GM23338 (cell line): ENCODE measurements around the gene MKNK1. TPM values are rescaled to one million over a fixed set of nuclear protein-coding genes. Genes with fewer than 3 reads are reported as not detected.

Experiments used
- ATAC-seq: fragments of 200-7000 bp; cut with Tn5 transposase; 3 replicates; pipeline ENCODE4 v1.9.1; 2020
- DNase-seq: peaks from one replicate; pipeline ENCODE4 v3.0.0-alpha.2; 2015; ENCODE audit warnings: low spot score
- H2AFZ ChIP-seq: fragments of 200-600 bp; sonication (generic); 2 replicates; pipeline ENCODE4 v1.8.0; 2016; ENCODE audit warnings: antibody characterized with exemption, mild to moderate bottlenecking, moderate library complexity
- H3F3A ChIP-seq: fragments of 200-600 bp; sonication (generic); replicated peaks from 2 replicates; pipeline ENCODE4 v1.8.0; 2017; ENCODE audit warnings: antibody characterized with exemption, mixed run types, low read depth
- H3K27ac ChIP-seq: fragments of 200-600 bp; sonication (generic); 2 replicates; pipeline ENCODE4 v1.6.1; 2016; ENCODE audit warnings: low read depth
- H3K27me3 ChIP-seq: fragments of 200-600 bp; sonication (generic); 2 replicates; pipeline ENCODE4 v1.8.0; 2016; ENCODE audit warnings: mild to moderate bottlenecking, mixed run types, moderate library complexity; ENCODE audit not compliant: insufficient read depth
- H3K36me3 ChIP-seq: fragments of 200-600 bp; sonication (generic); 2 replicates; pipeline ENCODE4 v1.8.0; 2016; ENCODE audit warnings: mild to moderate bottlenecking; ENCODE audit not compliant: insufficient read depth
- H3K4me1 ChIP-seq: fragments of 200-600 bp; sonication (generic); 2 replicates; pipeline ENCODE4 v1.8.0; 2016; ENCODE audit warnings: mild to moderate bottlenecking, moderate library complexity; ENCODE audit not compliant: insufficient read depth
- H3K4me2 ChIP-seq: fragments of 200-600 bp; sonication (generic); 2 replicates; pipeline ENCODE4 v1.7.1; 2017; ENCODE audit warnings: mixed run types
- H3K4me3 ChIP-seq: fragments of 200-600 bp; sonication (generic); 2 replicates; pipeline ENCODE4 v1.6.1; 2016; ENCODE audit warnings: mixed run types
- H3K79me2 ChIP-seq: fragments of 200-600 bp; sonication (generic); replicated peaks from 2 replicates; pipeline ENCODE4 v1.8.0; 2017; ENCODE audit warnings: mild to moderate bottlenecking; ENCODE audit not compliant: insufficient read depth
- H3K9me2 ChIP-seq: fragments of 200-600 bp; sonication (generic); 2 replicates; pipeline ENCODE4 v1.8.0; 2017; ENCODE audit not compliant: insufficient read depth
- H4K20me1 ChIP-seq: fragments of 200-600 bp; sonication (generic); replicated peaks from 2 replicates; pipeline ENCODE4 v1.8.0; 2017; ENCODE audit warnings: mild to moderate bottlenecking; ENCODE audit not compliant: insufficient read depth
- H3K27ac Mint-ChIP-seq: 2 replicates; pipeline ENCODE4 v1.8.0; 2020; ENCODE audit warnings: inconsistent platforms, mild to moderate bottlenecking, moderate library complexity, mixed read lengths
- H3K27me3 Mint-ChIP-seq: 3 replicates; pipeline ENCODE4 v1.8.0; 2022; ENCODE audit warnings: low read depth, mild to moderate bottlenecking, moderate library complexity, mixed read lengths, inconsistent platforms; ENCODE audit not compliant: insufficient read depth, poor library complexity
- H3K36me3 Mint-ChIP-seq: 3 replicates; pipeline ENCODE4 v1.8.0; 2021; ENCODE audit warnings: low read depth, mild to moderate bottlenecking, inconsistent platforms, moderate library complexity, mixed read lengths
- H3K4me1 Mint-ChIP-seq: 3 replicates; pipeline ENCODE4 v1.8.0; 2020; ENCODE audit warnings: mild to moderate bottlenecking, inconsistent platforms, mixed read lengths
- H3K4me3 Mint-ChIP-seq: 3 replicates; pipeline ENCODE4 v1.8.0; 2021; ENCODE audit warnings: moderate library complexity, mild to moderate bottlenecking, inconsistent platforms, mixed read lengths
- H3K9me3 Mint-ChIP-seq: 3 replicates; pipeline ENCODE4 v1.8.0; 2020; ENCODE audit warnings: moderate library complexity, mild to moderate bottlenecking, inconsistent platforms, mixed read lengths
- CTCF ChIP-seq, 2 experiments: fragments of 200-600 bp in 1 of 2; sonication (generic) in 1 of 2; conservative IDR thresholded peaks; 2 replicates each; pipeline versions ENCODE4 v1.5.1 to v1.6.1; 2016 to 2017; ENCODE audit warnings: antibody characterized with exemption in 2 of 2, low read depth in 2 of 2, mild to moderate bottlenecking in 2 of 2, moderate library complexity in 1 of 2
- NANOG ChIP-seq: IDR thresholded peaks from 2 replicates; pipeline ENCODE4 v1.6.1; 2016; ENCODE audit warnings: antibody characterized with exemption, borderline replicate concordance
- POLR2AphosphoS5 ChIP-seq: IDR thresholded peaks from 2 replicates; pipeline ENCODE4 v1.6.1; 2016; ENCODE audit warnings: antibody characterized with exemption, low read depth
- ZNF114 ChIP-seq: fragments of 250-450 bp; sonication (Bioruptor Pico); IDR thresholded peaks from 2 replicates; pipeline ENCODE4 v1.5.0; 2020; ENCODE audit warnings: mild to moderate bottlenecking, moderate library complexity
- ZNF462 ChIP-seq: fragments of 250-450 bp; sonication (Bioruptor Pico); IDR thresholded peaks from 2 replicates; pipeline ENCODE4 v1.5.0; 2020; ENCODE audit warnings: mild to moderate bottlenecking, moderate library complexity
- polyA plus RNA-seq: library from polyadenylated mRNA; unstranded; fragments of >200 nt; fragmentation: Nextera tagmentation; extraction: Ambion mirVana; gene quantifications from 2 replicates; pipeline ENCODE4 v1.2.1, GENCODE V29; 2016
- total RNA-seq: library from RNA; depleted of rRNA; stranded (reverse); fragments of >200 nt; shearing (Covaris generic); gene quantifications from 2 replicates; pipeline ENCODE4 v1.2.3, GENCODE V29; 2014

Gene MKNK1
- total and polyA plus RNA-seq, 2 experiments from 2014 or later: 11.8 to 20.5 TPM

- TF ChIP-seq ZNF462 (CRISPR knock-in tag) (no peak), NANOG (no peak)
Measured at GRCh38 chr1:46554236-46554596, 49.9 kb downstream of the MKNK1 start (continued).

DNA sequence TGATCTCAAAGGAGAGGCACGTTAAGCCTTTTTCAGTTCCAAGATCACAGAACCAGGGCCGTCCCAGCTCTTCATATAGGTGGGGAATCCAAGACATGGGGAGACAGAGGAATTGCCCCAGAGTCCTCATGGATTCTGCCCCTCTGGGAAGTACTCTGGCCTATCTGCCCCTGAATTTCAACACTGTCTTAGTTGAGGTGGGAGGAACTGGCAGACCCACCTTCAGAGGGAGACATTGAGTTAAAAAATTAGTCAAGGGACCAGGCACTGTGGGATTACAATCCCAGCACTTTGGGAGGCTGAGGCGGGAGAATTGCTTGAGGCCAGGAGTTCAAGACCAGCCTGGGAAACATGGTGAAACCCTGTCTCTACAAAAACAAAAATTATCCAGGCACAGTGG is 50.6 kb downstream of the MKNK1 start:
- H3F3A ChIP-seq: no peaks in the 10 kb centered on the region
- H3K27ac ChIP-seq: no peak overlapping the region
- H2AFZ ChIP-seq: no peak overlapping the region
- no peaks in the 10 kb centered on the region for H4K20me1 ChIP-seq
- Mint-ChIP-seq H3K27ac (no peak overlapping the region), H3K36me3 (no peaks in the 10 kb centered on the region), H3K27me3 (peaks cover 4% of the 10 kb centered on the region), H3K4me3 (no peak overlapping the region), H3K4me1 (peaks cover 30% of the 10 kb centered on the region), H3K9me3 (no peaks in the 10 kb centered on the region)
- 0 out of 2 replicates have a peak, but pooled peaks cover 4% of the 10 kb centered on the region for H3K27me3 ChIP-seq
- DNase-seq (no peak), ATAC-seq (no peak)
- TF ChIP-seq NANOG: no peak
- TF ChIP-seq POLR2AphosphoS5: no peak
- no peak for TF ChIP-seq ZNF114 (CRISPR knock-in tag)
- peak in 1 of 2 experiments; percentile 43; a peak in 3 of 4 replicates for TF ChIP-seq CTCF (conservative IDR thresholded peaks at IDR 0.05; ENCODE audit: low read depth in 2 of 2)
- H3K36me3 ChIP-seq: no peaks in the 10 kb centered on the region
- no peaks in the 10 kb centered on the region for H3K79me2 ChIP-seq
- peaks cover 15% of the 10 kb centered on the region; the same call in 1 of the 2 replicates for H3K4me1 ChIP-seq
- no peak overlapping the region for H3K4me3 ChIP-seq
- no peaks in the 10 kb centered on the region for H3K9me2 ChIP-seq
- H3K4me2 ChIP-seq: no peak overlapping the region
